BLaER1 treated with 17β-estradiol and CSF1 and Interleukin-3, amounts not matched to agents 10 nM and 100 nM (cell line): Measurements from ENCODE around the gene GZMM.

Source experiments
- H3K27ac ChIP-seq, 11 experiments: shearing (Covaris generic); formaldehyde crosslinking; 2 replicates each; pipeline ENCODE4 v1.8.1; 2022
- H3K27me3 ChIP-seq, 11 experiments: shearing (Covaris generic); formaldehyde crosslinking; 2 replicates each; pipeline ENCODE4 v1.8.1; 2022
- H3K36me3 ChIP-seq, 11 experiments: shearing (Covaris generic); formaldehyde crosslinking; 2 replicates each; pipeline ENCODE4 v1.8.1; 2022
- H3K4me1 ChIP-seq, 10 experiments: shearing (Covaris generic); formaldehyde crosslinking; 2 replicates each; pipeline ENCODE4 v1.8.1; 2022
- H3K4me2 ChIP-seq, 11 experiments: shearing (Covaris generic); formaldehyde crosslinking; 2 replicates each; pipeline ENCODE4 v1.8.1; 2022
- H3K4me3 ChIP-seq, 10 experiments: shearing (Covaris generic); formaldehyde crosslinking; 2 replicates each; pipeline ENCODE4 v1.8.1; 2022
- H3K9ac ChIP-seq, 11 experiments: shearing (Covaris generic); formaldehyde crosslinking; 2 replicates each; pipeline ENCODE4 v1.8.1; 2022
- H3K9me3 ChIP-seq, 11 experiments: shearing (Covaris generic); formaldehyde crosslinking; replicated peaks in 1 of 11; 2 replicates each; pipeline ENCODE4 v1.8.1; 2022
- H4K20me1 ChIP-seq, 11 experiments: shearing (Covaris generic); formaldehyde crosslinking; 2 replicates each; pipeline ENCODE4 v1.8.1; 2022
- Cebpa-rat ChIP-seq, 11 experiments: shearing (Covaris generic); IDR thresholded peaks; 2 replicates each; pipeline ENCODE4 v1.8.1; 2022

The GZMM gene

GRCh38 chr19:590396-590745 is 46.5 kb downstream of the GZMM start:
- peaks cover 0 to 88% (median 74%) of the 10 kb centered on the region in 11 experiments; a peak in 19 of 22 replicates for H4K20me1 ChIP-seq
- peaks cover 68 to 91% (median 79%) of the 10 kb centered on the region in 11 experiments for H3K27me3 ChIP-seq
- no peaks in the 10 kb centered on the region for H3K36me3 ChIP-seq
- H3K9ac ChIP-seq: no peak overlapping the region
- no peak overlapping the region for H3K27ac ChIP-seq
- peaks cover 9 to 34% (median 15%) of the 10 kb centered on the region in 10 experiments; a peak in 19 of 20 replicates for H3K4me1 ChIP-seq
- TF ChIP-seq Cebpa-rat (IDR thresholded peaks at IDR 0.05): no peak
- H3K4me3 ChIP-seq: no peak overlapping the region
- H3K9me3 ChIP-seq: no peaks in the 10 kb centered on the region; a peak in 1 of 22 replicates
- no peak overlapping the region for H3K4me2 ChIP-seq

GRCh38 chr19:590750-591098 is 46.9 kb downstream of the GZMM start:
- Histone ChIP-seq H3K9me3 (no peaks in the 10 kb centered on the region; a peak in 1 of 22 replicates), H3K36me3 (no peaks in the 10 kb centered on the region), H3K27me3 (peaks cover 68 to 95% (median 83%) of the 10 kb centered on the region in 11 experiments), H4K20me1 (peaks cover 0 to 88% (median 70%) of the 10 kb centered on the region in 11 experiments; a peak in 19 of 22 replicates), H3K4me1 (peaks cover 9 to 34% (median 15%) of the 10 kb centered on the region in 10 experiments; a peak in 19 of 20 replicates), H3K4me2 (no peak overlapping the region), H3K27ac (no peak overlapping the region), H3K4me3 (no peak overlapping the region), H3K9ac (no peak overlapping the region)
- TF ChIP-seq Cebpa-rat (IDR thresholded peaks at IDR 0.05): no peak

GRCh38 chr19:591099-591958 is 47.5 kb downstream of the GZMM start:
- no peak for TF ChIP-seq Cebpa-rat (IDR thresholded peaks at IDR 0.05)
- Histone ChIP-seq H3K4me1 (peaks cover 9 to 34% (median 15%) of the 10 kb centered on the region in 10 experiments; a peak in 19 of 20 replicates), H3K9ac (no peak overlapping the region), H3K4me3 (no peak overlapping the region), H3K4me2 (no peak overlapping the region), H3K36me3 (no peaks in the 10 kb centered on the region), H3K9me3 (no peaks in the 10 kb centered on the region; a peak in 1 of 22 replicates), H3K27me3 (peaks cover 68 to 97% (median 87%) of the 10 kb centered on the region in 11 experiments), H4K20me1 (peaks cover 0 to 88% (median 64%) of the 10 kb centered on the region in 11 experiments; a peak in 18 of 22 replicates), H3K27ac (no peak overlapping the region)

GRCh38 chr19:592101-592500 is 48.2 kb downstream of the GZMM start:
- no peak for TF ChIP-seq Cebpa-rat (IDR thresholded peaks at IDR 0.05)
- Histone ChIP-seq H3K36me3 (no peaks in the 10 kb centered on the region), H3K4me3 (no peak overlapping the region), H3K27ac (no peak overlapping the region), H3K4me2 (no peak overlapping the region), H4K20me1 (peaks cover 0 to 88% (median 60%) of the 10 kb centered on the region in 11 experiments; a peak in 18 of 22 replicates), H3K4me1 (peaks cover 9 to 34% (median 15%) of the 10 kb centered on the region in 10 experiments; a peak in 19 of 20 replicates), H3K9ac (no peak overlapping the region), H3K27me3 (peaks cover 68 to 92% (median 88%) of the 10 kb centered on the region in 11 experiments), H3K9me3 (no peaks in the 10 kb centered on the region; a peak in 1 of 22 replicates)

GRCh38 chr19:593055-593454 is 49.2 kb downstream of the GZMM start:
- Histone ChIP-seq H3K27me3 (peaks cover 62 to 82% (median 79%) of the 10 kb centered on the region in 11 experiments), H4K20me1 (peaks cover 0 to 78% (median 56%) of the 10 kb centered on the region in 11 experiments; a peak in 18 of 22 replicates), H3K9ac (no peak overlapping the region), H3K9me3 (peaks cover 0 to 7% (median 4%) of the 10 kb centered on the region in 11 experiments; a peak in 4 of 22 replicates), H3K27ac (no peak overlapping the region), H3K4me1 (peaks cover 4 to 32% (median 9%) of the 10 kb centered on the region in 10 experiments; a peak in 18 of 20 replicates), H3K4me2 (0 out of 22 replicates have a peak overlapping the region, but pooled peaks of 1 of the 11 experiments have one; percentile 15), H3K4me3 (no peak overlapping the region), H3K36me3 (no peaks in the 10 kb centered on the region)
- no peak for TF ChIP-seq Cebpa-rat (IDR thresholded peaks at IDR 0.05)

GRCh38 chr19:593505-593904 is 49.7 kb downstream of the GZMM start:
- TF ChIP-seq Cebpa-rat (IDR thresholded peaks at IDR 0.05): no peak
- Histone ChIP-seq H3K9me3 (peaks cover 0 to 7% (median 4%) of the 10 kb centered on the region in 11 experiments; a peak in 4 of 22 replicates), H3K4me1 (peaks cover 0 to 28% (median 5%) of the 10 kb centered on the region in 10 experiments; a peak in 15 of 20 replicates), H3K4me3 (no peak overlapping the region), H4K20me1 (peaks cover 0 to 74% (median 51%) of the 10 kb centered on the region in 11 experiments; a peak in 18 of 22 replicates), H3K27ac (no peak overlapping the region), H3K36me3 (no peaks in the 10 kb centered on the region), H3K4me2 (0 out of 22 replicates have a peak overlapping the region, but pooled peaks of 1 of the 11 experiments have one; percentile 15), H3K9ac (no peak overlapping the region), H3K27me3 (peaks cover 57 to 78% (median 75%) of the 10 kb centered on the region in 11 experiments)

GRCh38 chr19:594265-594870 is 50.5 kb downstream of the GZMM start:
- Histone ChIP-seq H4K20me1 (peaks cover 0 to 65% (median 43%) of the 10 kb centered on the region in 11 experiments; a peak in 16 of 22 replicates), H3K27ac (no peak overlapping the region), H3K4me2 (no peak overlapping the region), H3K36me3 (no peaks in the 10 kb centered on the region), H3K4me1 (peaks cover 0 to 24% (median 0%) of the 10 kb centered on the region in 10 experiments; a peak in 7 of 20 replicates), H3K9me3 (peaks cover 0 to 7% (median 4%) of the 10 kb centered on the region in 11 experiments; a peak in 4 of 22 replicates), H3K4me3 (no peak overlapping the region), H3K9ac (no peak overlapping the region), H3K27me3 (peaks cover 49 to 69% (median 66%) of the 10 kb centered on the region in 11 experiments)
- no peak for TF ChIP-seq Cebpa-rat (IDR thresholded peaks at IDR 0.05)

GRCh38 chr19:595326-596262 is 51.7 kb downstream of the GZMM start:
- H3K9me3 ChIP-seq: peaks cover 0 to 7% (median 4%) of the 10 kb centered on the region in 11 experiments; a peak in 4 of 22 replicates
- TF ChIP-seq Cebpa-rat (IDR thresholded peaks at IDR 0.05): no peak
- no peak overlapping the region for H3K9ac ChIP-seq
- H3K4me1 ChIP-seq: peaks cover 0 to 24% (median 0%) of the 10 kb centered on the region in 10 experiments; a peak in 7 of 20 replicates
- no peak overlapping the region for H3K27ac ChIP-seq
- peaks cover 0 to 59% (median 36%) of the 10 kb centered on the region in 11 experiments; a peak in 15 of 22 replicates for H4K20me1 ChIP-seq
- H3K27me3 ChIP-seq: peaks cover 41 to 60% (median 57%) of the 10 kb centered on the region in 11 experiments
- H3K36me3 ChIP-seq: no peaks in the 10 kb centered on the region
- no peak overlapping the region for H3K4me3 ChIP-seq
- H3K4me2 ChIP-seq: no peak overlapping the region
